H9 (cell line): Measurements from ENCODE around the gene GRIP1. TPM values are rescaled to one million over a fixed set of nuclear protein-coding genes. Genes with fewer than 3 reads are reported as not detected.

Source experiments
- DNase-seq: peaks from one replicate; pipeline ENCODE4 v3.0.0-alpha.2; 2017
- H2AFZ ChIP-seq: one replicate; pipeline ENCODE4 v1.6.1; 2013; ENCODE audit warnings: mild to moderate bottlenecking, low read length, control low read depth, moderate library complexity
- H2AK5ac ChIP-seq: 2 replicates; pipeline ENCODE4 v1.6.1; 2013; ENCODE audit warnings: low read length, control low read depth, mixed read lengths; ENCODE audit not compliant: insufficient read length
- H2BK120ac ChIP-seq: one replicate; pipeline ENCODE4 v1.6.1; 2013; ENCODE audit warnings: low read depth, mild to moderate bottlenecking, low read length, control low read depth, inconsistent platforms; ENCODE audit not compliant: poor library complexity, severe bottlenecking
- H2BK12ac ChIP-seq: 2 replicates; pipeline ENCODE4 v1.6.1; 2013; ENCODE audit warnings: low read length, control low read depth, mixed read lengths, low read depth; ENCODE audit not compliant: insufficient read length
- H2BK15ac ChIP-seq: 2 replicates; pipeline ENCODE4 v1.6.1; 2013; ENCODE audit warnings: low read depth, low read length, control low read depth
- H2BK20ac ChIP-seq: one replicate; pipeline ENCODE4 v1.6.1; 2013; ENCODE audit warnings: low read depth, mild to moderate bottlenecking, low read length, control low read depth, inconsistent platforms; ENCODE audit not compliant: poor library complexity, severe bottlenecking
- H2BK5ac ChIP-seq: 2 replicates; pipeline ENCODE4 v1.6.1; 2013; ENCODE audit warnings: low read length, control low read depth, mixed read lengths; ENCODE audit not compliant: insufficient read length
- H3K14ac ChIP-seq: 2 replicates; pipeline ENCODE4 v1.6.1; 2013; ENCODE audit warnings: low read length, control low read depth; ENCODE audit not compliant: insufficient read depth
- H3K18ac ChIP-seq: 2 replicates; pipeline ENCODE4 v1.6.1; 2013; ENCODE audit warnings: low read depth, mild to moderate bottlenecking, mixed read lengths, low read length, control low read depth; ENCODE audit not compliant: insufficient read length
- H3K23ac ChIP-seq: 2 replicates; pipeline ENCODE4 v1.6.1; 2013; ENCODE audit warnings: low read length, control low read depth, mixed read lengths, low read depth; ENCODE audit not compliant: insufficient read length
- H3K23me2 ChIP-seq: 2 replicates; pipeline ENCODE4 v1.6.1; 2013; ENCODE audit warnings: low read depth, mild to moderate bottlenecking, mixed read lengths, low read length, control low read depth; ENCODE audit not compliant: insufficient read length, poor library complexity, severe bottlenecking
- H3K27ac ChIP-seq: 2 replicates; pipeline ENCODE4 v1.5.1; 2013; ENCODE audit warnings: low read length, control low read depth, mixed read lengths, low read depth; ENCODE audit not compliant: insufficient read length
- H3K27me3 ChIP-seq: 2 replicates; pipeline ENCODE4 v1.6.1; 2013; ENCODE audit warnings: low read length, control low read depth, inconsistent platforms; ENCODE audit not compliant: insufficient read depth
- H3K4ac ChIP-seq: 2 replicates; pipeline ENCODE4 v1.6.1; 2013; ENCODE audit warnings: low read depth, mild to moderate bottlenecking, control low read depth, inconsistent platforms, low read length, moderate library complexity
- H3K4me1 ChIP-seq: 2 replicates; pipeline ENCODE4 v1.6.1; 2013; ENCODE audit warnings: low read length, control low read depth, inconsistent platforms; ENCODE audit not compliant: insufficient read depth
- H3K4me2 ChIP-seq: 2 replicates; pipeline ENCODE4 v1.6.1; 2013; ENCODE audit warnings: low read length, control low read depth, mixed read lengths; ENCODE audit not compliant: insufficient read length, insufficient read depth
- H3K56ac ChIP-seq: 2 replicates; pipeline ENCODE4 v1.6.1; 2013; ENCODE audit warnings: low read depth, mild to moderate bottlenecking, mixed read lengths, low read length, control low read depth; ENCODE audit not compliant: insufficient read length
- H3K79me1 ChIP-seq: 2 replicates; pipeline ENCODE4 v1.6.1; 2013; ENCODE audit warnings: low read depth, mild to moderate bottlenecking, moderate library complexity, low read length, control low read depth, inconsistent platforms; ENCODE audit not compliant: insufficient read depth, poor library complexity, severe bottlenecking
- H3K79me2 ChIP-seq: 2 replicates; pipeline ENCODE4 v1.6.1; 2013; ENCODE audit warnings: low read length, control low read depth, inconsistent platforms; ENCODE audit not compliant: insufficient read depth
- H3K9ac ChIP-seq: 2 replicates; pipeline ENCODE4 v1.6.1; 2013; ENCODE audit warnings: low read length, control low read depth, mixed read lengths; ENCODE audit not compliant: insufficient read length; ENCODE audit errors: extremely low read depth
- H3K9me3 ChIP-seq: one replicate; pipeline ENCODE4 v1.6.1; 2013; ENCODE audit warnings: low read depth, low read length, inconsistent platforms; ENCODE audit not compliant: control insufficient read depth
- H3T11ph ChIP-seq: one replicate; pipeline ENCODE4 v1.6.1; 2013; ENCODE audit warnings: mild to moderate bottlenecking, low read length, control low read depth, inconsistent platforms
- H4K20me1 ChIP-seq: one replicate; pipeline ENCODE4 v1.6.1; 2013; ENCODE audit not compliant: control insufficient read depth, insufficient read length, insufficient read depth
- H4K5ac ChIP-seq: 2 replicates; pipeline ENCODE4 v1.6.1; 2013; ENCODE audit warnings: low read depth, mild to moderate bottlenecking, mixed read lengths, low read length, control low read depth; ENCODE audit not compliant: insufficient read length
- H4K8ac ChIP-seq: replicated peaks from 2 replicates; pipeline ENCODE4 v1.6.1; 2013; ENCODE audit warnings: low read length, control low read depth, mixed read lengths, low read depth; ENCODE audit not compliant: insufficient read length
- H4K91ac ChIP-seq: 2 replicates; pipeline ENCODE4 v1.6.1; 2013; ENCODE audit warnings: low read depth, mild to moderate bottlenecking, moderate library complexity, mixed read lengths, low read length, control low read depth; ENCODE audit not compliant: insufficient read length
- H3K27ac Mint-ChIP-seq, 3 experiments: 2 replicates in 2 of 3; 3 replicates in 1 of 3; pipeline ENCODE4 v1.8.0; 2020 to 2021; ENCODE audit warnings: mixed read lengths in 3 of 3, mild to moderate bottlenecking in 1 of 3, moderate library complexity in 1 of 3
- H3K27me3 Mint-ChIP-seq: 2 replicates; pipeline ENCODE4 v1.8.0; 2021; ENCODE audit warnings: low read depth, mild to moderate bottlenecking, moderate library complexity, mixed read lengths
- H3K36me3 Mint-ChIP-seq, 3 experiments: 2 replicates in 2 of 3; 3 replicates in 1 of 3; pipeline ENCODE4 v1.8.0; 2020 to 2021; ENCODE audit warnings: low read depth in 3 of 3, mixed read lengths in 3 of 3; ENCODE audit not compliant: insufficient read depth in 1 of 3
- H3K4me1 Mint-ChIP-seq, 2 experiments: 2 replicates each; pipeline ENCODE4 v1.8.0; 2020; ENCODE audit warnings: mixed read lengths in 2 of 2
- H3K4me3 Mint-ChIP-seq, 2 experiments: 2 replicates in 1 of 2; 3 replicates in 1 of 2; pipeline ENCODE4 v1.8.0; 2020 to 2021; ENCODE audit warnings: mild to moderate bottlenecking in 2 of 2, mixed read lengths in 2 of 2, moderate library complexity in 1 of 2
- H3K9me3 Mint-ChIP-seq, 2 experiments: 2 replicates in 1 of 2; 3 replicates in 1 of 2; pipeline ENCODE4 v1.8.0; 2020; ENCODE audit warnings: mild to moderate bottlenecking in 2 of 2, mixed read lengths in 2 of 2, moderate library complexity in 1 of 2
- CTCF ChIP-seq: fragments of 200-600 bp; sonication (generic); conservative IDR thresholded peaks from 3 replicates; pipeline ENCODE4 v1.8.0; 2021; ENCODE audit warnings: antibody characterized with exemption, mild to moderate bottlenecking
- WGBS: extraction: QIAGEN DNeasy Blood & Tissue Kit; methylation state at CpG from one replicate; pipeline ENCODE4 v1.1.7; 2013; ENCODE audit warnings: missing lambda C conversion rate, low lambda C conversion rate, mixed read lengths; ENCODE audit not compliant: insufficient read length; ENCODE audit errors: extremely low coverage; 5-methylcytosine and 5-hydroxymethylcytosine counted together
- total RNA-seq: library from RNA; stranded (reverse); gene quantifications from 2 replicates; pipeline ENCODE4 v1.2.1, GENCODE V29; 2021

Gene GRIP1
- total RNA-seq, 1 experiment from 2014 or later: 19.5 TPM

GRCh38 chr12:66707002-66707697 is 28.3 kb upstream of the GRIP1 start:
- no peak overlapping the region for H2BK12ac ChIP-seq

More at GRCh38 chr12:66707002-66707697, 28.3 kb upstream of the GRIP1 start:
- H2BK20ac ChIP-seq: no peak overlapping the region
- no peak overlapping the region for H3K27ac ChIP-seq
- H3K4me2 ChIP-seq: no peak overlapping the region
- no peaks in the 10 kb centered on the region for H3K9me3 ChIP-seq
- H3K36me3 Mint-ChIP-seq: peaks cover 0 to 6% (median 0%) of the 10 kb centered on the region in 3 experiments; a peak in 1 of 7 replicates
- H2BK120ac ChIP-seq: no peak overlapping the region
- H3K4ac ChIP-seq: no peak overlapping the region
- no peaks in the 10 kb centered on the region for H3K4me1 Mint-ChIP-seq
- H3K27me3 ChIP-seq: no peaks in the 10 kb centered on the region
- peaks cover 4 to 9% of the 10 kb centered on the region in 2 experiments; a peak in 4 of 5 replicates for H3K9me3 Mint-ChIP-seq
- no peak overlapping the region for H4K91ac ChIP-seq
- WGBS: no CpG with 5 or more reads among the region's 4 CpGs
- no peak overlapping the region for H2AK5ac ChIP-seq
- no peak overlapping the region for H3K27ac Mint-ChIP-seq
- H4K5ac ChIP-seq: no peak overlapping the region
- TF ChIP-seq CTCF: no peak
- H2AFZ ChIP-seq: no peak overlapping the region
- H3K27me3 Mint-ChIP-seq: no peaks in the 10 kb centered on the region
- H4K20me1 ChIP-seq: no peaks in the 10 kb centered on the region
- H2BK15ac ChIP-seq: no peak overlapping the region
- H3K79me1 ChIP-seq: no peaks in the 10 kb centered on the region
- H3K4me3 Mint-ChIP-seq: no peak overlapping the region
- H3K56ac ChIP-seq: no peak overlapping the region
- no peak overlapping the region for H3K9ac ChIP-seq
- no peak overlapping the region for H2BK5ac ChIP-seq
- no peaks in the 10 kb centered on the region for H3K4me1 ChIP-seq
- no peaks in the 10 kb centered on the region for H3K23me2 ChIP-seq
- DNase-seq: no peak
- no peak overlapping the region for H4K8ac ChIP-seq
- H3K14ac ChIP-seq: no peak overlapping the region
- no peak overlapping the region for H3K23ac ChIP-seq
- no peak overlapping the region for H3K18ac ChIP-seq
- H3T11ph ChIP-seq: no peak overlapping the region
- 0 out of 2 replicates have a peak, but pooled peaks cover 1% of the 10 kb centered on the region for H3K79me2 ChIP-seq
